Lower lobe of right lung (tissue), 2 donors: ENCODE measurements around the gene TBL1X. TPM values are rescaled to one million over a fixed set of nuclear protein-coding genes. Genes with fewer than 3 reads are reported as not detected.

Experiments used
- ATAC-seq, 2 donors: fragments of 200-7000 bp; cut with Tn5 transposase; one replicate each; pipeline ENCODE4 v1.9.1; 2020 to 2022; ENCODE audit warnings: mild to moderate bottlenecking in 2 of 2, moderate library complexity in 2 of 2
- DNase-seq: peaks from one replicate; pipeline ENCODE4 v3.0.0-alpha.2; 2020
- H3K27ac ChIP-seq: fragments of 200-600 bp; one replicate; pipeline ENCODE4 v1.8.0; 2022
- H3K27me3 ChIP-seq: fragments of 200-600 bp; one replicate; pipeline ENCODE4 v1.8.0; 2022; ENCODE audit warnings: low read depth
- H3K36me3 ChIP-seq: fragments of 200-600 bp; one replicate; pipeline ENCODE4 v1.8.0; 2022; ENCODE audit warnings: mild to moderate bottlenecking
- H3K4me1 ChIP-seq: fragments of 200-600 bp; one replicate; pipeline ENCODE4 v1.8.0; 2022
- H3K4me3 ChIP-seq: fragments of 200-600 bp; one replicate; pipeline ENCODE4 v1.8.0; 2022; ENCODE audit warnings: mild to moderate bottlenecking
- H3K9me3 ChIP-seq: fragments of 200-600 bp; one replicate; pipeline ENCODE4 v1.8.0; 2022
- CTCF ChIP-seq: fragments of 200-600 bp; IDR thresholded peaks from one replicate; pipeline ENCODE4 v1.8.0; 2022; ENCODE audit warnings: antibody characterized with exemption, mild to moderate bottlenecking
- intact Hi-C: fragments of 100-400 bp; cut with DNase I; formaldehyde crosslinking; loops from one replicate; pipeline ENCODE4 v1.11.0; 2022
- total RNA-seq: library from RNA; stranded (reverse); fragmentation: NEBNext Ultra II Directional; extraction: Animal tissue kit (Norgen Biotek cat#: 25700); gene quantifications from one replicate; pipeline ENCODE4 v1.2.1, GENCODE V29; 2021
- donor health status: DM: no; HTN: yes; CAD: no; lungs with severe emphysema.

The TBL1X gene
- total RNA-seq, 1 donor from 2014 or later, result 21.4 TPM

GRCh38 chrX:9492901-9493300 is 28.0 kb downstream of the TBL1X start:
- no peaks in the 10 kb centered on the region for H3K36me3 ChIP-seq
- no peak for TF ChIP-seq CTCF
- H3K4me1 ChIP-seq, result no peaks in the 10 kb centered on the region
- no peak overlapping the region for H3K4me3 ChIP-seq
- no peaks in the 10 kb centered on the region for H3K27me3 ChIP-seq
- no peaks in the 10 kb centered on the region for H3K9me3 ChIP-seq
- intact Hi-C loops, result no loop called here
- no peak for ATAC-seq
- no peak for DNase-seq
- H3K27ac ChIP-seq, result no peak overlapping the region

- Histone ChIP-seq H3K4me3 (no peak overlapping the region), H3K9me3 (no peaks in the 10 kb centered on the region), H3K36me3 (no peaks in the 10 kb centered on the region), H3K4me1 (no peaks in the 10 kb centered on the region), H3K27me3 (no peaks in the 10 kb centered on the region), H3K27ac (no peak overlapping the region)
- intact Hi-C loops, result no loop called here
- DNase-seq (no peak), ATAC-seq (no peak)
- TF ChIP-seq CTCF, result no peak
Measured at GRCh38 chrX:9493936-9494335, 29.1 kb downstream of the TBL1X start.

- Histone ChIP-seq H3K27me3 (no peaks in the 10 kb centered on the region), H3K9me3 (no peaks in the 10 kb centered on the region), H3K4me3 (no peak overlapping the region), H3K4me1 (no peaks in the 10 kb centered on the region), H3K27ac (no peak overlapping the region), H3K36me3 (no peaks in the 10 kb centered on the region)
- intact Hi-C loops, result no loop called here
- ATAC-seq (no peak), DNase-seq (no peak)
- no peak for TF ChIP-seq CTCF
Measured at GRCh38 chrX:9494771-9495170, 29.9 kb downstream of the TBL1X start.

GRCh38 chrX:9495496-9495895 is 30.6 kb downstream of the TBL1X start:
- H3K36me3 ChIP-seq, result no peaks in the 10 kb centered on the region
- no peak for ATAC-seq
- no peak for DNase-seq
- intact Hi-C loops, result no loop called here
- no peak overlapping the region for H3K27ac ChIP-seq
- TF ChIP-seq CTCF, result no peak
- no peaks in the 10 kb centered on the region for H3K4me1 ChIP-seq
- no peaks in the 10 kb centered on the region for H3K27me3 ChIP-seq
- no peaks in the 10 kb centered on the region for H3K9me3 ChIP-seq
- H3K4me3 ChIP-seq, result no peak overlapping the region

GRCh38 chrX:9498236-9498635 is 33.4 kb downstream of the TBL1X start:
- no peak for TF ChIP-seq CTCF
- DNase-seq (no peak), ATAC-seq (no peak)
- intact Hi-C loops, result no loop called here
- H3K27me3 ChIP-seq, result no peaks in the 10 kb centered on the region
- H3K9me3 ChIP-seq, result no peaks in the 10 kb centered on the region
- H3K4me1 ChIP-seq, result no peaks in the 10 kb centered on the region
- no peak overlapping the region for H3K27ac ChIP-seq
- H3K36me3 ChIP-seq, result peaks cover 4% of the 10 kb centered on the region
- no peak overlapping the region for H3K4me3 ChIP-seq

- H3K36me3 ChIP-seq, result peaks cover 9% of the 10 kb centered on the region
- no peak overlapping the region for H3K27ac ChIP-seq
- H3K9me3 ChIP-seq, result no peaks in the 10 kb centered on the region
- no peaks in the 10 kb centered on the region for H3K27me3 ChIP-seq
- DNase-seq (no peak), ATAC-seq (no peak)
- H3K4me3 ChIP-seq, result no peak overlapping the region
- no peaks in the 10 kb centered on the region for H3K4me1 ChIP-seq
- intact Hi-C loops, result no loop called here
- TF ChIP-seq CTCF, result no peak
Measured at GRCh38 chrX:9500584-9500983, 35.7 kb downstream of the TBL1X start.
